ENCODE results near the gene PRSS35.

- TF ChIP-seq CTCF (conservative IDR thresholded peaks at IDR 0.05; ENCODE audit: low read length) (no peak), EZH2phosphoT487 (IDR thresholded peaks at IDR 0.05; ENCODE audit: borderline replicate concordance, low read depth, low read length) (no peak)
These were observed 62.4 kb downstream of the PRSS35 start for GRCh38 chr6:83574783-83575182.
